ENCODE results near the gene PIK3R1. TPM values are rescaled to one million over a fixed set of nuclear protein-coding genes. Genes with fewer than 3 reads are reported as not detected.
A peak's percentile ranks its signal among the peaks of the same experiment; 100 is the strongest.

PIK3R1 gene
- total RNA-seq, 6 donors from 2014 or later: 52.3 to 112 (median 92.5) TPM

GRCh38 chr5:68240202-68240601 is 24.6 kb downstream of the PIK3R1 start:
- Histone ChIP-seq H3K36me3 (no peaks in the 10 kb centered on the region), H3K9me3 (no peaks in the 10 kb centered on the region), H3K4me3 (no peak overlapping the region), H3K27ac (peak overlapping the region; percentile 43 to 65 (median 56)), H3K27me3 (no peaks in the 10 kb centered on the region), H3K4me1 (peaks cover 41 to 63% (median 52%) of the 10 kb centered on the region in 4 donors)
- ATAC-seq (ENCODE audit: low FRiP score in 2 of 2): peak in 1 of 2 donors; percentile 50
- no peak for DNase-seq
- TF ChIP-seq POLR2AphosphoS5 (IDR thresholded peaks at IDR 0.05) (no peak), POLR2A (IDR thresholded peaks at IDR 0.05) (no peak), CTCF (IDR thresholded peaks at IDR 0.05) (no peak), EP300 (IDR thresholded peaks at IDR 0.05) (no peak)

- peak overlapping the region; percentile 13 to 65 (median 47) for H3K27ac ChIP-seq
These were observed 25.2 kb downstream of the PIK3R1 start for GRCh38 chr5:68240771-68241170.

GRCh38 chr5:68242743-68243142 is 27.2 kb downstream of the PIK3R1 start:
- Histone ChIP-seq H3K27ac (peak overlapping the region; percentile 28 to 65 (median 39)), H3K36me3 (no peaks in the 10 kb centered on the region), H3K4me1 (peaks cover 34 to 57% (median 46%) of the 10 kb centered on the region in 4 donors), H3K27me3 (no peaks in the 10 kb centered on the region), H3K9me3 (no peaks in the 10 kb centered on the region), H3K4me3 (no peak overlapping the region)
- DNase-seq (no peak), ATAC-seq (ENCODE audit: low FRiP score in 2 of 2) (peak in 1 of 2 donors; percentile 49)
- 63 to 68% methylated on average over 5 of the region's 5 CpGs for WGBS, 2 donors
- no peak for TF ChIP-seq POLR2A (IDR thresholded peaks at IDR 0.05)
- no peak for TF ChIP-seq EP300 (IDR thresholded peaks at IDR 0.05)
- no peak for TF ChIP-seq CTCF (IDR thresholded peaks at IDR 0.05)
- no peak for TF ChIP-seq POLR2AphosphoS5 (IDR thresholded peaks at IDR 0.05)

More at GRCh38 chr5:68240771-68241170, 25.2 kb downstream of the PIK3R1 start:
- no peak for DNase-seq
- no peaks in the 10 kb centered on the region for H3K27me3 ChIP-seq
- no peaks in the 10 kb centered on the region for H3K9me3 ChIP-seq
- TF ChIP-seq POLR2A (IDR thresholded peaks at IDR 0.05): no peak
- no peak for TF ChIP-seq POLR2AphosphoS5 (IDR thresholded peaks at IDR 0.05)
- no peak for TF ChIP-seq EP300 (IDR thresholded peaks at IDR 0.05)
- WGBS, 2 donors: 62 to 67% methylated on average over 1 of the region's 1 CpG
- H3K4me3 ChIP-seq: no peak overlapping the region
- no peak for ATAC-seq (ENCODE audit: low FRiP score in 2 of 2)
- H3K36me3 ChIP-seq: no peaks in the 10 kb centered on the region
- H3K4me1 ChIP-seq: peaks cover 41 to 66% (median 55%) of the 10 kb centered on the region in 4 donors

GRCh38 chr5:68243251-68243650 is 27.7 kb downstream of the PIK3R1 start:
- no peak overlapping the region for H3K4me3 ChIP-seq
- no peak for TF ChIP-seq POLR2A (IDR thresholded peaks at IDR 0.05)
- TF ChIP-seq CTCF (IDR thresholded peaks at IDR 0.05): no peak
- no peak for TF ChIP-seq POLR2AphosphoS5 (IDR thresholded peaks at IDR 0.05)
- no peak for TF ChIP-seq EP300 (IDR thresholded peaks at IDR 0.05)
- no peaks in the 10 kb centered on the region for H3K36me3 ChIP-seq
- no peak for DNase-seq
- H3K9me3 ChIP-seq: no peaks in the 10 kb centered on the region
- peak overlapping the region in 2 of 4 donors; percentile 2 to 65 for H3K27ac ChIP-seq
- no peak for ATAC-seq (ENCODE audit: low FRiP score in 2 of 2)
- peaks cover 33 to 54% (median 41%) of the 10 kb centered on the region in 4 donors for H3K4me1 ChIP-seq
- 88 to 91% methylated on average over 2 of the region's 2 CpGs for WGBS, 2 donors
- H3K27me3 ChIP-seq: no peaks in the 10 kb centered on the region

GRCh38 chr5:68243681-68244080 is 28.1 kb downstream of the PIK3R1 start:
- peaks cover 35 to 51% (median 42%) of the 10 kb centered on the region in 4 donors for H3K4me1 ChIP-seq
- H3K9me3 ChIP-seq: no peaks in the 10 kb centered on the region
- peak overlapping the region in 2 of 4 donors; percentile 2 to 65 for H3K27ac ChIP-seq
- WGBS, 2 donors: 46 to 52% methylated on average over 2 of the region's 2 CpGs
- no peak for DNase-seq
- H3K4me3 ChIP-seq: no peak overlapping the region
- no peaks in the 10 kb centered on the region for H3K36me3 ChIP-seq
- H3K27me3 ChIP-seq: no peaks in the 10 kb centered on the region
- TF ChIP-seq POLR2AphosphoS5 (IDR thresholded peaks at IDR 0.05) (no peak), POLR2A (IDR thresholded peaks at IDR 0.05) (no peak), CTCF (IDR thresholded peaks at IDR 0.05) (no peak), EP300 (IDR thresholded peaks at IDR 0.05) (no peak)
- no peak for ATAC-seq (ENCODE audit: low FRiP score in 2 of 2)
